GM23338 (cell line): ENCODE results near the gene SETMAR.

Source experiments
- CREB1 ChIP-seq: fragments of 250-450 bp; sonication (Bioruptor Pico); IDR thresholded peaks from 2 replicates; pipeline ENCODE4 v1.5.0; 2020; ENCODE audit warnings: low read depth, mild to moderate bottlenecking, moderate library complexity
- EZH2 ChIP-seq: fragments of 200-600 bp; sonication (generic); IDR thresholded peaks from one replicate; pipeline ENCODE4 v1.8.0; 2017; ENCODE audit warnings: antibody characterized with exemption, mild to moderate bottlenecking, low read depth; ENCODE audit not compliant: unreplicated experiment
- EZH2phosphoT487 ChIP-seq: fragments of 200-600 bp; sonication (generic); IDR thresholded peaks from one replicate; pipeline ENCODE4 v1.8.1; 2018; ENCODE audit warnings: antibody characterized with exemption; ENCODE audit not compliant: unreplicated experiment
- JUNB ChIP-seq: IDR thresholded peaks from one replicate; pipeline ENCODE4 v1.6.1; 2016; ENCODE audit warnings: antibody characterized with exemption; ENCODE audit not compliant: unreplicated experiment
- NANOG ChIP-seq: IDR thresholded peaks from 2 replicates; pipeline ENCODE4 v1.6.1; 2016; ENCODE audit warnings: antibody characterized with exemption, borderline replicate concordance
- POLR2AphosphoS5 ChIP-seq: IDR thresholded peaks from 2 replicates; pipeline ENCODE4 v1.6.1; 2016; ENCODE audit warnings: antibody characterized with exemption, low read depth
- STAT1 ChIP-seq: IDR thresholded peaks from one replicate; pipeline ENCODE4 v1.6.1; 2016; ENCODE audit warnings: antibody characterized with exemption; ENCODE audit not compliant: unreplicated experiment
- ZNF114 ChIP-seq: fragments of 250-450 bp; sonication (Bioruptor Pico); IDR thresholded peaks from 2 replicates; pipeline ENCODE4 v1.5.0; 2020; ENCODE audit warnings: mild to moderate bottlenecking, moderate library complexity
- ZNF331 ChIP-seq: fragments of 250-450 bp; sonication (Bioruptor Pico); IDR thresholded peaks from 2 replicates; pipeline ENCODE4 v1.5.0; 2020; ENCODE audit warnings: low read depth, mild to moderate bottlenecking, moderate library complexity
- TF ChIP-seq, protein P1 (sequence below), 2 experiments: fragments of 200-600 bp in 1 of 2; sonication (generic) in 1 of 2; conservative IDR thresholded peaks; 2 replicates each; pipeline versions ENCODE4 v1.5.1 to v1.6.1; 2016 to 2017; ENCODE audit warnings: antibody characterized with exemption in 2 of 2, low read depth in 2 of 2, mild to moderate bottlenecking in 2 of 2, moderate library complexity in 1 of 2
- TF ChIP-seq, protein P2 (sequence below): IDR thresholded peaks from one replicate; pipeline ENCODE4 v1.6.1; 2018; ENCODE audit warnings: antibody characterized with exemption; ENCODE audit not compliant: unreplicated experiment
- TF ChIP-seq, protein P3 (sequence below): IDR thresholded peaks from 2 replicates; pipeline ENCODE4 v1.6.1; 2016; ENCODE audit warnings: antibody characterized with exemption

DNA sequence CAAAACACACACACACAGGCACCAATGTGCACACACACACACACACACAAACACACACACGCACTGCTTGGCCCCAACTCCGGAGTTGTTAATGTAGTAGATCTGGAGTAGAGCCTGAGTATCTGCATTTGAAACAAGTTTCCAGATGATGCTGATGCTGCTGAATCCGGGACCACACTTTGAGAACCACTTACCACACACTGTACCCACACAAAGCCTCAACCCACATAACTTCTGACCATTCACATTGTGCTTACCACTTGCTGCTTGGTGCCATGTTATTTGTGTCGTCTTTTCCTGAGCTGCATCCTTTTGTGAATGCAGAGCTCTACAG is 36.9 kb downstream of the SETMAR start:
- TF ChIP-seq EZH2phosphoT487 (no peak), POLR2AphosphoS5 (no peak), EZH2 (no peak), CREB1 (no peak), JUNB (no peak), ZNF331 (CRISPR knock-in tag) (no peak), NANOG (no peak), STAT1 (no peak), ZNF114 (no peak)
- TF ChIP-seq, protein P1, sequence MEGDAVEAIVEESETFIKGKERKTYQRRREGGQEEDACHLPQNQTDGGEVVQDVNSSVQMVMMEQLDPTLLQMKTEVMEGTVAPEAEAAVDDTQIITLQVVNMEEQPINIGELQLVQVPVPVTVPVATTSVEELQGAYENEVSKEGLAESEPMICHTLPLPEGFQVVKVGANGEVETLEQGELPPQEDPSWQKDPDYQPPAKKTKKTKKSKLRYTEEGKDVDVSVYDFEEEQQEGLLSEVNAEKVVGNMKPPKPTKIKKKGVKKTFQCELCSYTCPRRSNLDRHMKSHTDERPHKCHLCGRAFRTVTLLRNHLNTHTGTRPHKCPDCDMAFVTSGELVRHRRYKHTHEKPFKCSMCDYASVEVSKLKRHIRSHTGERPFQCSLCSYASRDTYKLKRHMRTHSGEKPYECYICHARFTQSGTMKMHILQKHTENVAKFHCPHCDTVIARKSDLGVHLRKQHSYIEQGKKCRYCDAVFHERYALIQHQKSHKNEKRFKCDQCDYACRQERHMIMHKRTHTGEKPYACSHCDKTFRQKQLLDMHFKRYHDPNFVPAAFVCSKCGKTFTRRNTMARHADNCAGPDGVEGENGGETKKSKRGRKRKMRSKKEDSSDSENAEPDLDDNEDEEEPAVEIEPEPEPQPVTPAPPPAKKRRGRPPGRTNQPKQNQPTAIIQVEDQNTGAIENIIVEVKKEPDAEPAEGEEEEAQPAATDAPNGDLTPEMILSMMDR (conservative IDR thresholded peaks at IDR 0.05; ENCODE audit: low read depth in 2 of 2) = no peak
- TF ChIP-seq, protein P2, sequence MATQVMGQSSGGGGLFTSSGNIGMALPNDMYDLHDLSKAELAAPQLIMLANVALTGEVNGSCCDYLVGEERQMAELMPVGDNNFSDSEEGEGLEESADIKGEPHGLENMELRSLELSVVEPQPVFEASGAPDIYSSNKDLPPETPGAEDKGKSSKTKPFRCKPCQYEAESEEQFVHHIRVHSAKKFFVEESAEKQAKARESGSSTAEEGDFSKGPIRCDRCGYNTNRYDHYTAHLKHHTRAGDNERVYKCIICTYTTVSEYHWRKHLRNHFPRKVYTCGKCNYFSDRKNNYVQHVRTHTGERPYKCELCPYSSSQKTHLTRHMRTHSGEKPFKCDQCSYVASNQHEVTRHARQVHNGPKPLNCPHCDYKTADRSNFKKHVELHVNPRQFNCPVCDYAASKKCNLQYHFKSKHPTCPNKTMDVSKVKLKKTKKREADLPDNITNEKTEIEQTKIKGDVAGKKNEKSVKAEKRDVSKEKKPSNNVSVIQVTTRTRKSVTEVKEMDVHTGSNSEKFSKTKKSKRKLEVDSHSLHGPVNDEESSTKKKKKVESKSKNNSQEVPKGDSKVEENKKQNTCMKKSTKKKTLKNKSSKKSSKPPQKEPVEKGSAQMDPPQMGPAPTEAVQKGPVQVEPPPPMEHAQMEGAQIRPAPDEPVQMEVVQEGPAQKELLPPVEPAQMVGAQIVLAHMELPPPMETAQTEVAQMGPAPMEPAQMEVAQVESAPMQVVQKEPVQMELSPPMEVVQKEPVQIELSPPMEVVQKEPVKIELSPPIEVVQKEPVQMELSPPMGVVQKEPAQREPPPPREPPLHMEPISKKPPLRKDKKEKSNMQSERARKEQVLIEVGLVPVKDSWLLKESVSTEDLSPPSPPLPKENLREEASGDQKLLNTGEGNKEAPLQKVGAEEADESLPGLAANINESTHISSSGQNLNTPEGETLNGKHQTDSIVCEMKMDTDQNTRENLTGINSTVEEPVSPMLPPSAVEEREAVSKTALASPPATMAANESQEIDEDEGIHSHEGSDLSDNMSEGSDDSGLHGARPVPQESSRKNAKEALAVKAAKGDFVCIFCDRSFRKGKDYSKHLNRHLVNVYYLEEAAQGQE = no peak
- TF ChIP-seq, protein P3, sequence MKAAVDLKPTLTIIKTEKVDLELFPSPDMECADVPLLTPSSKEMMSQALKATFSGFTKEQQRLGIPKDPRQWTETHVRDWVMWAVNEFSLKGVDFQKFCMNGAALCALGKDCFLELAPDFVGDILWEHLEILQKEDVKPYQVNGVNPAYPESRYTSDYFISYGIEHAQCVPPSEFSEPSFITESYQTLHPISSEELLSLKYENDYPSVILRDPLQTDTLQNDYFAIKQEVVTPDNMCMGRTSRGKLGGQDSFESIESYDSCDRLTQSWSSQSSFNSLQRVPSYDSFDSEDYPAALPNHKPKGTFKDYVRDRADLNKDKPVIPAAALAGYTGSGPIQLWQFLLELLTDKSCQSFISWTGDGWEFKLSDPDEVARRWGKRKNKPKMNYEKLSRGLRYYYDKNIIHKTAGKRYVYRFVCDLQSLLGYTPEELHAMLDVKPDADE = no peak
